Activated T-cell treated with anti-CD3 and anti-CD28 coated beads for 48 hours (primary cell): Measurements from ENCODE around the gene BUB1.
"Not testable (repeated sequence)": the region's sequence is repeated elsewhere in the genome, so short reads cannot be mapped to it uniquely, and the experiment has no call there.

ENCODE experiments used
- DNase-seq: peaks from one replicate; pipeline ENCODE4 v3.0.0-alpha.2; 2020; ENCODE audit warnings: low read depth

BUB1 gene

GRCh38 chr2:110591973-110592372 lies 85.9 kb downstream of the BUB1 start:
- DNase-seq: not testable (repeated sequence)

- DNase-seq: not testable (repeated sequence)
These were observed 88.1 kb downstream of the BUB1 start for GRCh38 chr2:110589677-110590330.

GRCh38 chr2:110588520-110588919 lies 89.3 kb downstream of the BUB1 start:
- DNase-seq: not testable (repeated sequence)
